ENCODE results near the gene IQCE. TPM values are rescaled to one million over a fixed set of nuclear protein-coding genes. Genes with fewer than 3 reads are reported as not detected.

The IQCE gene
- total and polyA plus RNA-seq, 10 of the 15 experiments (the other 5 are each of a cell fraction or from before 2014, with no cell fraction given), result 0.37 to 8.1 (median 3.7) TPM

DNA sequence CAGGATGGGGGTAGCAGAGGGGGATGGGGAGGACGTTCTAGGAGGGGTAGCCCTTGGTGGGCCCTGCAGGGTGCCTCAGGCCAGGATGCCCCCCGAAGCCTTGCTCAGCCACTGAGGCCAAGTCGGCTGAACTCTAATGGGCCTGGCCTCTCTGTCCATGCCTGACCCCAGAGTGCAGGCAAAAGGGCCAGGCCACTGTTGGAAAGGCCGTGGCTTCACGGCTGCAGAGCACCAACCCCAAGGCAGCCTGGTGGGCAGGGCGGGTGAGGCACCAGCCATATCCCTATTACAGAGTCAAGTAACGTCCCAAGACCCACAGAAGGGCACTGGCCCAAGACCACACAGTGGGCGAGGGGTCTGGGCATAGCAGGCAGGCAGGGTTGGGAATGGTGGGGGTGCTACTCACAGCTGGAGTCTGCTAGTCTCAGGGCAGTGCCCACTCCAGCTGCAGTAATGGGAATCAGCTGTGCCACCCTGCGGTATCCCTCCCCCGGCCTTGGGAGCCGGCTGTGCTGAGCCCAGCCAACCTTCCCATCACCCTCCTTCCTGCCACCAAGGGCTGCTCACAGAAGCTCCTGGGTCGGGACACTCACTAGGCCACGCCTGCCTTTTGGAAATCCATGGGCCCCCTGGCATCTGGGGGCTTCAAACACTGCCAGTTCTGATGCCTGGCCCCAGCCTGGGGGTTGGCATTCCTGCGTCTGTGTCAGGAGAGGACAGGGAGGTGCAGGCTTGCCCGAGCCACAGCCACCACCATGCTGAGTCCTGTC lies 43.2 kb upstream of the IQCE start:
- ChIA-PET RAD21 (ENCODE audit: unreplicated experiment) (no interaction called here), POLR2A (no interaction called here), CTCF (no interaction called here), SMC1A (ENCODE audit: uncharacterized antibody, unreplicated experiment) (interaction anchor here (0.6 kb wide), 1 partner anchor 36 kb away, joined by 3 read pairs; no protein-coding TSS in a partner anchor)
- Histone ChIP-seq H3K27ac (ENCODE audit: control insufficient read depth, insufficient read depth) (no peak overlapping the region), H3K4me3 (no peak overlapping the region), H3K9me3 (replicated peaks; ENCODE audit: control insufficient read depth, insufficient read depth, low read length) (no peaks in the 10 kb centered on the region), H3K36me3 (ENCODE audit: control insufficient read depth in 2 of 2, insufficient read depth in 2 of 2, low read length in 1 of 2) (no peaks in the 10 kb centered on the region), H4K20me1 (ENCODE audit: control insufficient read depth, insufficient read depth) (no peaks in the 10 kb centered on the region), H3K4me1 (ENCODE audit: control insufficient read depth, insufficient read depth, low read length) (peaks cover 26% of the 10 kb centered on the region), H3K9ac (ENCODE audit: control insufficient read depth, insufficient read depth, low read length) (no peak overlapping the region), H2AFZ (ENCODE audit: control insufficient read depth, low read depth, low read length) (no peak overlapping the region), H3K27me3 (replicated peaks in 1 of 2; ENCODE audit: control insufficient read depth in 2 of 2, insufficient read depth in 2 of 2, low read length in 1 of 2) (peaks cover 0 to 5% of the 10 kb centered on the region in 2 experiments; a peak in 2 of 4 replicates), H3K79me2 (ENCODE audit: control insufficient read depth, insufficient read depth, low read length) (no peaks in the 10 kb centered on the region), H3K4me2 (ENCODE audit: control insufficient read depth, insufficient read depth) (no peak overlapping the region)
- in situ Hi-C loops (cut with MboI), result no loop called here
- no peak for FAIRE-seq
- WGBS (ENCODE audit: insufficient coverage, insufficient replicate concordance, low lambda C conversion rate, missing lambda C conversion rate), result 53% methylated on average over 15 of the region's 15 CpGs
- TF ChIP-seq MXI1 (IDR thresholded peaks at IDR 0.05; ENCODE audit: low read depth, low read length), result no peak
- TF ChIP-seq KLF5 (IDR thresholded peaks at IDR 0.05; ENCODE audit: partially characterized antibody), result no peak
- TF ChIP-seq FOXM1 (IDR thresholded peaks at IDR 0.05; ENCODE audit: low read depth, low read length), result no peak
- no peak for TF ChIP-seq SREBF1 (IDR thresholded peaks at IDR 0.05; ENCODE audit: low read length)
- no peak for TF ChIP-seq ZNF207 (IDR thresholded peaks at IDR 0.05; ENCODE audit: borderline replicate concordance)
- TF ChIP-seq NRF1 (conservative IDR thresholded peaks at IDR 0.05; ENCODE audit: low read depth, low read length), result no peak
- TF ChIP-seq EZH2 (IDR thresholded peaks at IDR 0.05; ENCODE audit: borderline replicate concordance, control insufficient read depth, low read depth, low read length), result no peak
- TF ChIP-seq BACH1 (IDR thresholded peaks at IDR 0.05; ENCODE audit: borderline replicate concordance), result no peak
- no peak for TF ChIP-seq GATAD2B (conservative IDR thresholded peaks at IDR 0.05; ENCODE audit: low read depth)
- no peak for TF ChIP-seq PKNOX1 (IDR thresholded peaks at IDR 0.05)
- TF ChIP-seq ZNF384 (IDR thresholded peaks at IDR 0.05; ENCODE audit: borderline replicate concordance, low read depth, low read length), result no peak
- TF ChIP-seq CBX5 (IDR thresholded peaks at IDR 0.05; ENCODE audit: low read depth), result no peak
- TF ChIP-seq KDM1A (IDR thresholded peaks at IDR 0.05; ENCODE audit: borderline replicate concordance), result no peak
- no peak for TF ChIP-seq MEF2B (IDR thresholded peaks at IDR 0.05; ENCODE audit: partially characterized antibody, poor library complexity, severe bottlenecking)
- TF ChIP-seq, protein P1, sequence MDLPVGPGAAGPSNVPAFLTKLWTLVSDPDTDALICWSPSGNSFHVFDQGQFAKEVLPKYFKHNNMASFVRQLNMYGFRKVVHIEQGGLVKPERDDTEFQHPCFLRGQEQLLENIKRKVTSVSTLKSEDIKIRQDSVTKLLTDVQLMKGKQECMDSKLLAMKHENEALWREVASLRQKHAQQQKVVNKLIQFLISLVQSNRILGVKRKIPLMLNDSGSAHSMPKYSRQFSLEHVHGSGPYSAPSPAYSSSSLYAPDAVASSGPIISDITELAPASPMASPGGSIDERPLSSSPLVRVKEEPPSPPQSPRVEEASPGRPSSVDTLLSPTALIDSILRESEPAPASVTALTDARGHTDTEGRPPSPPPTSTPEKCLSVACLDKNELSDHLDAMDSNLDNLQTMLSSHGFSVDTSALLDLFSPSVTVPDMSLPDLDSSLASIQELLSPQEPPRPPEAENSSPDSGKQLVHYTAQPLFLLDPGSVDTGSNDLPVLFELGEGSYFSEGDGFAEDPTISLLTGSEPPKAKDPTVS (IDR thresholded peaks at IDR 0.05; ENCODE audit: low read depth, low read length), result no peak
- TF ChIP-seq, protein P2, sequence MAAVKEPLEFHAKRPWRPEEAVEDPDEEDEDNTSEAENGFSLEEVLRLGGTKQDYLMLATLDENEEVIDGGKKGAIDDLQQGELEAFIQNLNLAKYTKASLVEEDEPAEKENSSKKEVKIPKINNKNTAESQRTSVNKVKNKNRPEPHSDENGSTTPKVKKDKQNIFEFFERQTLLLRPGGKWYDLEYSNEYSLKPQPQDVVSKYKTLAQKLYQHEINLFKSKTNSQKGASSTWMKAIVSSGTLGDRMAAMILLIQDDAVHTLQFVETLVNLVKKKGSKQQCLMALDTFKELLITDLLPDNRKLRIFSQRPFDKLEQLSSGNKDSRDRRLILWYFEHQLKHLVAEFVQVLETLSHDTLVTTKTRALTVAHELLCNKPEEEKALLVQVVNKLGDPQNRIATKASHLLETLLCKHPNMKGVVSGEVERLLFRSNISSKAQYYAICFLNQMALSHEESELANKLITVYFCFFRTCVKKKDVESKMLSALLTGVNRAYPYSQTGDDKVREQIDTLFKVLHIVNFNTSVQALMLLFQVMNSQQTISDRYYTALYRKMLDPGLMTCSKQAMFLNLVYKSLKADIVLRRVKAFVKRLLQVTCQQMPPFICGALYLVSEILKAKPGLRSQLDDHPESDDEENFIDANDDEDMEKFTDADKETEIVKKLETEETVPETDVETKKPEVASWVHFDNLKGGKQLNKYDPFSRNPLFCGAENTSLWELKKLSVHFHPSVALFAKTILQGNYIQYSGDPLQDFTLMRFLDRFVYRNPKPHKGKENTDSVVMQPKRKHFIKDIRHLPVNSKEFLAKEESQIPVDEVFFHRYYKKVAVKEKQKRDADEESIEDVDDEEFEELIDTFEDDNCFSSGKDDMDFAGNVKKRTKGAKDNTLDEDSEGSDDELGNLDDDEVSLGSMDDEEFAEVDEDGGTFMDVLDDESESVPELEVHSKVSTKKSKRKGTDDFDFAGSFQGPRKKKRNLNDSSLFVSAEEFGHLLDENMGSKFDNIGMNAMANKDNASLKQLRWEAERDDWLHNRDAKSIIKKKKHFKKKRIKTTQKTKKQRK (IDR thresholded peaks at IDR 0.05; ENCODE audit: low read depth, low read length), result no peak
- TF ChIP-seq E2F4 (IDR thresholded peaks at IDR 0.05; ENCODE audit: low read depth, low read length), result no peak
- no peak for DNase-seq (ENCODE audit: low read depth, low spot score)
- intact Hi-C loops (cut with micrococcal nuclease; ENCODE audit: unreplicated experiment), result no loop called here
- no TSS peak for BruUV-seq (replicated peaks)
- no peak for ATAC-seq
